ENCODE data around the gene LRRC3B.

Gene LRRC3B

DNA sequence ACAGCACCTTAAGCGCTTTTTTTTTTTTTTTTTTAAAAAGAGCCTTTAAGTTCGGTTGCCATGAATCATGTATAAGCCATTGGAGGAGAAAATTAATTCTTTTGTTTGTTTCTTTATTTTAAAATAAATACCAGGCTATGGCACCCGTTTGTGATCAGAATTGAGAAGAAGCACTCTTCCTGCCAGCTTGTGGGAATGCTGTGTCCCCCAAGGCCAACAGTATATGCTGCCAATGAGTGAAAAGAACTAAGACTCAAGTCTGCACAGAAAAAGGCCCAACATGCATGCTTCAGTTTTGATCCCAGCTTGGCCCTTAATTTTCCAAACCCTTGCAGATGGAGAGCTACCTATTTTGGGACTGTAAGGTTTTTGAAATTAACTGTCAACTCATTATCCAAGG, 90.5 kb downstream of the LRRC3B start:
- no peak for DNase-seq

DNA sequence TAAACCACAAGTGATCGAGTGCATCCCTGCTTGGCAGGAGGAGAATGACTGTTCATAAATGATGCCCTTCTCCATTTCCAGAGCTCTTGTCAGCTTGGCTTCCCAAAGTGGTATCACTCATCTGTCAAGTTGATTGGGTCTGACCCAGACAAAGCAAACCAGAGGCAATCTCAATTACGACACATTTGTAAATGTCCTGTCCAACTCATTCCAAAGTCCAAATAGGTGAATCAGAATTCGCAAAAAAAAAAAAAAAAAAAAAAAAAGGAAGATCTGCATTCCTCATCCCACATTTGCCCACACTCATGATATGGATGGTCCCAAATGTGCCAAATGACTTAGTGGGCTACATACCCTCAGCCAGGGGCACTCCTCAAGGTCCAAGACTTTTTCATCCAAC, 91.9 kb downstream of the LRRC3B start:
- DNase-seq, result no peak

DNA sequence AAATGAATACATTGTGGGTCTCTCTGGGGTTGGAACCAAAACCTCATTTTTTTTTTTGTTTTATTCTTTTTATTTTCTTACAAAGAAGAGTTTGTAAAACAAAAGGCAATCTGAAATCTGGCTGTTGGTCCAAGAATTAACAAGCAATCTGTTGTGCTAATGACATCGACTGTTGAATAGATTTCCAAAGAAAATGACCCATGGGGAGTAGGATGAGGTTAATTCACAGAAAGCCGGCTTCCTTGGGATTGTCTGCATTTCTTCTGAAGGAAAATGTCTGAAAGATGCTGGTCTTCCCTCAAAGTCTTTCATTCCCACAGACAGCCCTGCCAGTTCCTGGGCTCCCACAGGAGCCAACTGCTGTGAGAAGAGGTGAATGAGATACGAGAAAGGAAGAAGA, 92.9 kb downstream of the LRRC3B start:
- DNase-seq, result no peak

DNA sequence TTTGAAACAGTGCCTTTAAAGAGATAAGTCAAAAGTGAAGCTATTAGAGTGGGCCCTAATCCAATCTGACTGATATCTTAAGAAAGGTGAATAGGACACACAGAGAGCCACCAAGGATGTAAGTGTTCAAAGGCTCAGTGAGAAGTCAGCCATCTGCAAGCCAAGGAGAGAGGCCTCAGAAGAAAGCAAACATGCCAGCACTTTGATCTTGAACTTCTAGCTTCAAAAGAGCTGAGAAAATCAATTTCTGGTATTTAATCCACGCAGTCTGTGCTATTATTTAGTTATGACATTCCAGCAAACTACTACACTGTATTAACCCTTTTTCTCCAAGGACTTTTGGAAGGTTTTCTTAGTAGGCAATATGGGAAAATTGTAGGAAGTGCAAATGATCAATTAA, 95.7 kb downstream of the LRRC3B start:
- no peak for DNase-seq

DNA sequence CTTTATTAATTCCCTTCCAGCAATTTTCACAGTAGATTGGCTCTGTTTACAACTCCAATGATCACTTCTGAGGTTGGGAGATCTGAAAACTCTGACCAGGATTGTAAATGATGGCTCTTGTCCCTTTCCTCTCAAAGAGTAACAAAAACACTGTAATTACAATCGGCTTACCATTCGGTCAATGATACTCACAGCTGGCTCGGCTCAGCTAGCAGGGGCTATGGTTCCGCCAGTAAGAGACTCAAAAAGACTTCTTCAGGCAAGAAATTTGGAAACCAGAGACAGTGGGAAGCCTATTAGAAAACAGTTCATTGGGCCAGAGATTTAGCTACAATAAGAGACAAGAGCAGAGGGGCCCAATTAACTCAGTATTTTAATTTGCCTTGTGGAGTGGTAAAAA, 96.6 kb downstream of the LRRC3B start:
- no peak for DNase-seq

DNA sequence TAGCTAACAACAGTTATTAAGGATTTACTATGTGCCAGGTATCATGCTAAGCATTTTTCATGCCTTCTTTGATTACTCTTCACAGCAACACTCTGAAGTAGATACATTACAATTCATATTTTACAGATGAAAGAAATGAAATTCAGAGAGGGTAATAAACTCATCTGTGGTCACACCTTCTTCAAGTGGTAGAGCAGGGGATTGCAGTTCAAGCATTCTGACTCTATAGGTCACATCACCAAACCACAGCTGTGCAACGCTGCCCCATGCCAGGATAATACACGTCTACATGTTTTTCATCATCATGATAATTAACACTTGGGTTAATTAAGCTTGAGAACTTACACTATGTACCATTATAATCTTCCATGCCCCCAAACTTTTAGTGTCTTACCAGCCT, 98.5 kb downstream of the LRRC3B start:
- no peak for DNase-seq

DNA sequence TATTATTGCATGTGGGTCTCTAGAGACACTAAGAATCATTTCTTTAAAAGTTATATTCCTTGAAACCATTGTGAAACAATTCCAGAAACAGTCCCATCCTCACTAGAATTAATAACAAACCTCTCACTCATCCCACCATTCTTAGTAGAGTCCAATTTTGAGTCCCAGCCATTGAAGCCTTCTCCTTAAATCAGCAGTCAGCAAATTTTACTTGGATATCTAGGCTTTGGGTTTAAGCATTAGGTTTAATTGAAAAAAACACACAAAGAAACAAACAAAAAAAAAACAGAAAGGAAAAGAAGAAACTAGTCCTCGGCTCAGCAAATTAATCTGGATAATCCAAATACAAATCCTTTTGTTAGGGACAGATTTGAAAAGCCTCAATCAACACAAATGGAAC, 109.3 kb downstream of the LRRC3B start:
- no peak for DNase-seq

DNA sequence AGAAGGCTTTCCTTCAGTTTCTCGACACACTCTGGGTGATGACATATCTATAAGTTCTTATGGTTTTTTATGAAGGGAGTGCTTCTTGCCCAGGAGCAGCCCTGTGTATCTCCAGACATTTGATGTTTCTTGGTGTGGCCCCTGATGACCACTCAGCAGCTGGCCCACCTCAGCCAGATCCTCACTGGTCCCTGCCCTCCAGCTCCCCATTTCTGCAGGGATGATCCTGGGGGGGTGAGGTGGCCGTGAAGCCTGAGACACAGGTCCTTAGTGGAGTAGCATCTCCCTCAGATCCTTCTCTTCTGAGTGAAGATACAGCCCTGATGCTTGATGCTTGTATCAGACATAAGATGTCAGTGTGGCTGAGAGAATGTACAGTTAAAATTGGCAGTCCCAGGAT, 127.7 kb downstream of the LRRC3B start:
- DNase-seq, result no peak

DNA sequence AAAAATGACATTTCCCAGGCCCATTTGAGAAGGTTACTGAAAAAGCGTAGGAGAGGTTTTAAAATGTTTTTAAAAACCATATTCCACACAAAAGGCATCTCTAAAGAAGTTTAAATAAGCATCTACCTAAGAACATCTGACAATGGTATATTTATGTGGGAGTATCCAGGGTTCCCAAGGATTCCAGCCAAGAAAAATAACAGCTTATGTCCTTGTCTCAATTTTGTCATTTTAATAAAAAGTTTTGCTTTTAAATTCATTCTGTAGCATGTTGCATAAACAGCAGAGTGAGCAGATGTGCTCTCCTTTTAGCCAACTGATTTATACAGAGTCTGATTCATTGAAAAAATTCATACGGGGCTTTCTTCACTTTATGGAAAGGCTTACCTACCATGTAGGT, 129.9 kb downstream of the LRRC3B start:
- DNase-seq, result no peak

DNA sequence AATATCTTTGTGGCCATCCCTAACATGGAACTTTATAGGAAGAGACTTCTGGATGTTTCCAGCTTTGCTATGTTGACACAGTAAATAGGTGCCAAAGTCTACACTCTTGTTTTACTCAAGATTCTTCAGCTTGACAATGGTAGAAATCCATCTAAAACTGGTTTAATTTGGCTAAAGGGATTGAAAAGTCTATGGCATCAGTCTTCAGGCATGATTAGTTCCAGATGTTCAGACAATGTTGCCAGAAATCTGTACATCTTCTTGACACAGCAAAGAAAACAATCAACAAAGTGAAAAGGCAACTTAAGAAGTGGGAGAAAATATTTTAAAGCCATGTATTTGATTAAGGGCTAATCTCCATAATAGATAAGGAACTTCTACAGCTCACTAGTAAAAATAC, 130.5 kb downstream of the LRRC3B start:
- DNase-seq, result no peak

DNA sequence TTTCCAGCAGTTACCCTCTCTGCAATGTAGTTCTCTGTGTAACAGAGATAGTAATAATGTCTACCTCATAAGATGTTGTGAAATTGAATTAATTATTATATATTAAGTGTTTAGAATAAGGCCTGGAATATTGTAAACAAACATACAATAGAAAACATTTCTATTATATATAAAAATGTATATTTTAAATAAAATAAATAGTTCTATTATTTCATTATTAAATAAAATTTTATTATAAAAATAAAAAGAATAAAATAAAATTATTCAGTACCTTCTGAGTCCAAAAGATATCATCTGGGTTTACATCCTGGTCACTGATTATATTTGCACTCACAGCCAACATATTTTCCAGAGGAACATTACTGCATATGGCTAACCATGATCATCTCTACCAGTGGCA, 135.4 kb downstream of the LRRC3B start:
- DNase-seq, result no peak
